Astrocyte (in vitro differentiated cells and primary cell): ENCODE measurements around the gene PARVB. TPM values are rescaled to one million over a fixed set of nuclear protein-coding genes. Genes with fewer than 3 reads are reported as not detected.

Experiments
- DNase-seq: peaks from one replicate; pipeline ENCODE4 v3.0.0-alpha.2; 2010; ENCODE audit warnings: low read depth
- FAIRE-seq: peaks from 2 replicates; lab custom pipeline; 2011; peaks lifted over from hg19 to GRCh38; lab: Jason Lieb, UNC
- H2AFZ ChIP-seq: 2 replicates; pipeline ENCODE4 v1.6.0; 2012; ENCODE audit warnings: low read depth, low read length, inconsistent platforms
- H3K27ac ChIP-seq: 2 replicates; pipeline ENCODE4 v1.5.1; 2011; ENCODE audit warnings: low read depth, low read length, inconsistent platforms
- H3K27me3 ChIP-seq: 2 replicates; pipeline ENCODE4 v1.6.0; 2011; ENCODE audit warnings: low read length, inconsistent platforms; ENCODE audit not compliant: insufficient read depth
- H3K36me3 ChIP-seq: 2 replicates; pipeline ENCODE4 v1.5.1; 2011; ENCODE audit warnings: low read length, inconsistent platforms; ENCODE audit not compliant: insufficient read depth
- H3K4me1 ChIP-seq: 2 replicates; pipeline ENCODE4 v1.5.1; 2011; ENCODE audit warnings: low read length, inconsistent platforms; ENCODE audit not compliant: insufficient read depth
- H3K4me2 ChIP-seq: 2 replicates; pipeline ENCODE4 v1.6.0; 2012; ENCODE audit warnings: low read length, inconsistent platforms
- H3K4me3 ChIP-seq: 2 replicates; pipeline ENCODE4 v1.5.1; 2011; ENCODE audit warnings: low read depth, mild to moderate bottlenecking, low read length, inconsistent platforms; ENCODE audit not compliant: insufficient read depth
- H3K79me2 ChIP-seq: 2 replicates; pipeline ENCODE4 v1.6.0; 2012; ENCODE audit warnings: mild to moderate bottlenecking, low read length, inconsistent platforms; ENCODE audit not compliant: insufficient read depth
- H3K9ac ChIP-seq: 2 replicates; pipeline ENCODE4 v1.6.0; 2012; ENCODE audit warnings: mild to moderate bottlenecking, low read length, inconsistent platforms
- H3K9me3 ChIP-seq: 2 replicates; pipeline ENCODE4 v1.5.1; 2012; ENCODE audit warnings: low read depth, mild to moderate bottlenecking, low read length, inconsistent platforms; ENCODE audit not compliant: insufficient read depth
- H4K20me1 ChIP-seq: 2 replicates; pipeline ENCODE4 v1.6.0; 2012; ENCODE audit warnings: low read length, inconsistent platforms; ENCODE audit not compliant: insufficient read depth
- H3K27ac Mint-ChIP-seq: one replicate; pipeline ENCODE4 v1.8.0; 2021; ENCODE audit warnings: mild to moderate bottlenecking, mixed read lengths; ENCODE audit not compliant: unreplicated experiment
- H3K27me3 Mint-ChIP-seq: one replicate; pipeline ENCODE4 v1.8.0; 2021; ENCODE audit warnings: low read depth, mixed read lengths; ENCODE audit not compliant: unreplicated experiment
- H3K36me3 Mint-ChIP-seq: one replicate; pipeline ENCODE4 v1.8.0; 2021; ENCODE audit warnings: low read depth, mixed read lengths; ENCODE audit not compliant: unreplicated experiment
- H3K4me1 Mint-ChIP-seq: one replicate; pipeline ENCODE4 v1.8.0; 2021; ENCODE audit warnings: low read depth, mixed read lengths; ENCODE audit not compliant: unreplicated experiment
- H3K4me3 Mint-ChIP-seq: one replicate; pipeline ENCODE4 v1.8.0; 2021; ENCODE audit warnings: mild to moderate bottlenecking, moderate library complexity, mixed read lengths; ENCODE audit not compliant: unreplicated experiment
- H3K9me3 Mint-ChIP-seq: one replicate; pipeline ENCODE4 v1.8.0; 2021; ENCODE audit warnings: mild to moderate bottlenecking, mixed read lengths; ENCODE audit not compliant: unreplicated experiment
- CTCF ChIP-seq: IDR thresholded peaks from 2 replicates; pipeline ENCODE4 v1.5.1; 2011; ENCODE audit warnings: low read depth, mild to moderate bottlenecking, inconsistent platforms, low read length, moderate library complexity; ENCODE audit not compliant: insufficient read depth
- EZH2 ChIP-seq: IDR thresholded peaks from 2 replicates; pipeline ENCODE4 v1.6.1; 2012; ENCODE audit warnings: mild to moderate bottlenecking, low read length, inconsistent platforms; ENCODE audit not compliant: insufficient read depth
- total RNA-seq: library from RNA; stranded (reverse); gene quantifications from 2 replicates; pipeline ENCODE4 v1.2.1, GENCODE V29; 2021

The PARVB gene
- total RNA-seq, 1 donor from 2014 or later, result 22.0 TPM

- Histone ChIP-seq H3K79me2 (no peaks in the 10 kb centered on the region), H3K4me2 (no peak overlapping the region), H3K4me3 (no peak overlapping the region), H3K9me3 (no peaks in the 10 kb centered on the region), H3K36me3 (no peaks in the 10 kb centered on the region), H3K9ac (no peak overlapping the region), H4K20me1 (peaks cover 9% of the 10 kb centered on the region), H2AFZ (no peak overlapping the region), H3K27ac (no peak overlapping the region), H3K4me1 (peaks cover 20% of the 10 kb centered on the region), H3K27me3 (no peaks in the 10 kb centered on the region)
- Mint-ChIP-seq H3K4me1 (peaks cover 14% of the 10 kb centered on the region), H3K9me3 (peaks cover 6% of the 10 kb centered on the region), H3K27ac (no peak overlapping the region), H3K36me3 (peaks cover 22% of the 10 kb centered on the region), H3K4me3 (no peak overlapping the region), H3K27me3 (peaks cover 29% of the 10 kb centered on the region)
- no peak for DNase-seq
- TF ChIP-seq CTCF (no peak), EZH2 (no peak)
- FAIRE-seq, result no peak
Observed at GRCh38 chr22:44143579-44143978, 119.5 kb downstream of the PARVB start.

GRCh38 chr22:44144046-44144569, 120.0 kb downstream of the PARVB start:
- peaks cover 17% of the 10 kb centered on the region for H3K4me1 Mint-ChIP-seq
- H3K4me3 ChIP-seq, result no peak overlapping the region
- TF ChIP-seq EZH2 (no peak), CTCF (no peak)
- peaks cover 6% of the 10 kb centered on the region for H3K9me3 Mint-ChIP-seq
- FAIRE-seq (no peak), DNase-seq (no peak)
- peaks cover 29% of the 10 kb centered on the region for H3K27me3 Mint-ChIP-seq
- no peak overlapping the region for H2AFZ ChIP-seq
- no peak overlapping the region for H3K27ac Mint-ChIP-seq
- peaks cover 18% of the 10 kb centered on the region for H3K36me3 Mint-ChIP-seq
- H3K9ac ChIP-seq, result no peak overlapping the region
- H4K20me1 ChIP-seq, result peaks cover 9% of the 10 kb centered on the region
- H3K4me2 ChIP-seq, result no peak overlapping the region
- no peak overlapping the region for H3K4me3 Mint-ChIP-seq
- H3K27ac ChIP-seq, result no peak overlapping the region
- peaks cover 22% of the 10 kb centered on the region for H3K4me1 ChIP-seq
- H3K9me3 ChIP-seq, result no peaks in the 10 kb centered on the region
- no peaks in the 10 kb centered on the region for H3K36me3 ChIP-seq
- H3K27me3 ChIP-seq, result no peaks in the 10 kb centered on the region
- H3K79me2 ChIP-seq, result no peaks in the 10 kb centered on the region

- TF ChIP-seq CTCF (no peak), EZH2 (no peak)
- H3K4me2 ChIP-seq, result no peak overlapping the region
- no peak overlapping the region for H2AFZ ChIP-seq
- H3K9me3 ChIP-seq, result no peaks in the 10 kb centered on the region
- no peak for DNase-seq
- peaks cover 22% of the 10 kb centered on the region for H3K4me1 ChIP-seq
- Mint-ChIP-seq H3K4me3 (no peak overlapping the region), H3K9me3 (peaks cover 6% of the 10 kb centered on the region), H3K27ac (no peak overlapping the region), H3K36me3 (peaks cover 12% of the 10 kb centered on the region), H3K27me3 (peaks cover 26% of the 10 kb centered on the region), H3K4me1 (peaks cover 17% of the 10 kb centered on the region)
- no peaks in the 10 kb centered on the region for H3K27me3 ChIP-seq
- H3K9ac ChIP-seq, result no peak overlapping the region
- no peaks in the 10 kb centered on the region for H3K79me2 ChIP-seq
- no peak overlapping the region for H3K27ac ChIP-seq
- H3K36me3 ChIP-seq, result no peaks in the 10 kb centered on the region
- H4K20me1 ChIP-seq, result peaks cover 9% of the 10 kb centered on the region
- no peak overlapping the region for H3K4me3 ChIP-seq
- no peak for FAIRE-seq
Observed at GRCh38 chr22:44145544-44145943, 121.4 kb downstream of the PARVB start.
